ENCODE results near the gene TBPL1. TPM values are rescaled to one million over a fixed set of nuclear protein-coding genes. Genes with fewer than 3 reads are reported as not detected.

The TBPL1 gene
- total and polyA plus RNA-seq, 2 of the 13 experiments (the other 11 are each of a cell fraction or from before 2014, with no cell fraction given): 25.3 to 39.3 TPM

DNA sequence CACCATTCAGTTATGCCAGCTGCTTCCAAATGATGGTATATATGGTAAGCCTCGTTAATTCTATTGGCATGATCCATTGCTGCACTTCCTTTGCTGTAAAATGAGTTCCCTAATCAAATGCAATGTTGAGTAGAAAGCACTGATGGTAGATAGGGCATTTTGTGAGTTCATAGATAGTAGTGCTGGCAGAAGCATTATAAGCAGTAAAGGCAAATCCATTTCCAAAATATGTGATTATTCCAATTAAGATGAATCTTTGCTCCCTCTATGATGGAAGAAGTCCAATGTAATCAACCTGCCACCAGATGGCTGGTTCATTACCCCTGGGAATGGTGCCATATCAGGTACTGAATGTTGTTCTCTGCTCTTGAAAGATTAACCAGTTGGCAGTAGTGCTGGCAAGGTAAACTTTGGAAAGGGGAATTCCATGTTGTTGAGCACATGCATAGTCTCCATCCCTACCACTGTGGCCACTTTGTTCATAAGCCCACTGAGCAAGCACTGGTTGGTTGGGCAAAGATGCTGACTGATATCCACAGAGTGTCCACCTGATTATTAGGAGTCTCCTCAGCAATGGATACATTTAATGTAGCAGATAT, 5.6 kb upstream of the TBPL1 start (continued):
- TF ChIP-seq AFF4 (CRISPR knock-in tag; IDR thresholded peaks at IDR 0.05) (no peak), NRL (CRISPR knock-in tag; IDR thresholded peaks at IDR 0.05; ENCODE audit: borderline replicate concordance) (no peak), ATF4 (CRISPR knock-in tag; IDR thresholded peaks at IDR 0.05) (no peak), SPEN (CRISPR knock-in tag; IDR thresholded peaks at IDR 0.05; ENCODE audit: low read depth) (no peak), PITX1 (CRISPR knock-in tag; IDR thresholded peaks at IDR 0.05) (no peak), KLF9 (CRISPR knock-in tag; IDR thresholded peaks at IDR 0.05; ENCODE audit: low read depth) (no peak), AKAP8 (CRISPR knock-in tag; IDR thresholded peaks at IDR 0.05) (no peak)
- TF ChIP-seq, protein P1, sequence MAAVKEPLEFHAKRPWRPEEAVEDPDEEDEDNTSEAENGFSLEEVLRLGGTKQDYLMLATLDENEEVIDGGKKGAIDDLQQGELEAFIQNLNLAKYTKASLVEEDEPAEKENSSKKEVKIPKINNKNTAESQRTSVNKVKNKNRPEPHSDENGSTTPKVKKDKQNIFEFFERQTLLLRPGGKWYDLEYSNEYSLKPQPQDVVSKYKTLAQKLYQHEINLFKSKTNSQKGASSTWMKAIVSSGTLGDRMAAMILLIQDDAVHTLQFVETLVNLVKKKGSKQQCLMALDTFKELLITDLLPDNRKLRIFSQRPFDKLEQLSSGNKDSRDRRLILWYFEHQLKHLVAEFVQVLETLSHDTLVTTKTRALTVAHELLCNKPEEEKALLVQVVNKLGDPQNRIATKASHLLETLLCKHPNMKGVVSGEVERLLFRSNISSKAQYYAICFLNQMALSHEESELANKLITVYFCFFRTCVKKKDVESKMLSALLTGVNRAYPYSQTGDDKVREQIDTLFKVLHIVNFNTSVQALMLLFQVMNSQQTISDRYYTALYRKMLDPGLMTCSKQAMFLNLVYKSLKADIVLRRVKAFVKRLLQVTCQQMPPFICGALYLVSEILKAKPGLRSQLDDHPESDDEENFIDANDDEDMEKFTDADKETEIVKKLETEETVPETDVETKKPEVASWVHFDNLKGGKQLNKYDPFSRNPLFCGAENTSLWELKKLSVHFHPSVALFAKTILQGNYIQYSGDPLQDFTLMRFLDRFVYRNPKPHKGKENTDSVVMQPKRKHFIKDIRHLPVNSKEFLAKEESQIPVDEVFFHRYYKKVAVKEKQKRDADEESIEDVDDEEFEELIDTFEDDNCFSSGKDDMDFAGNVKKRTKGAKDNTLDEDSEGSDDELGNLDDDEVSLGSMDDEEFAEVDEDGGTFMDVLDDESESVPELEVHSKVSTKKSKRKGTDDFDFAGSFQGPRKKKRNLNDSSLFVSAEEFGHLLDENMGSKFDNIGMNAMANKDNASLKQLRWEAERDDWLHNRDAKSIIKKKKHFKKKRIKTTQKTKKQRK (IDR thresholded peaks at IDR 0.05; ENCODE audit: low read length): no peak
- TF ChIP-seq, protein P2, sequence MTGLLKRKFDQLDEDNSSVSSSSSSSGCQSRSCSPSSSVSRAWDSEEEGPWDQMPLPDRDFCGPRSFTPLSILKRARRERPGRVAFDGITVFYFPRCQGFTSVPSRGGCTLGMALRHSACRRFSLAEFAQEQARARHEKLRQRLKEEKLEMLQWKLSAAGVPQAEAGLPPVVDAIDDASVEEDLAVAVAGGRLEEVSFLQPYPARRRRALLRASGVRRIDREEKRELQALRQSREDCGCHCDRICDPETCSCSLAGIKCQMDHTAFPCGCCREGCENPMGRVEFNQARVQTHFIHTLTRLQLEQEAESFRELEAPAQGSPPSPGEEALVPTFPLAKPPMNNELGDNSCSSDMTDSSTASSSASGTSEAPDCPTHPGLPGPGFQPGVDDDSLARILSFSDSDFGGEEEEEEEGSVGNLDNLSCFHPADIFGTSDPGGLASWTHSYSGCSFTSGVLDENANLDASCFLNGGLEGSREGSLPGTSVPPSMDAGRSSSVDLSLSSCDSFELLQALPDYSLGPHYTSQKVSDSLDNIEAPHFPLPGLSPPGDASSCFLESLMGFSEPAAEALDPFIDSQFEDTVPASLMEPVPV (CRISPR knock-in tag; IDR thresholded peaks at IDR 0.05): no peak
- TF ChIP-seq, protein P3, sequence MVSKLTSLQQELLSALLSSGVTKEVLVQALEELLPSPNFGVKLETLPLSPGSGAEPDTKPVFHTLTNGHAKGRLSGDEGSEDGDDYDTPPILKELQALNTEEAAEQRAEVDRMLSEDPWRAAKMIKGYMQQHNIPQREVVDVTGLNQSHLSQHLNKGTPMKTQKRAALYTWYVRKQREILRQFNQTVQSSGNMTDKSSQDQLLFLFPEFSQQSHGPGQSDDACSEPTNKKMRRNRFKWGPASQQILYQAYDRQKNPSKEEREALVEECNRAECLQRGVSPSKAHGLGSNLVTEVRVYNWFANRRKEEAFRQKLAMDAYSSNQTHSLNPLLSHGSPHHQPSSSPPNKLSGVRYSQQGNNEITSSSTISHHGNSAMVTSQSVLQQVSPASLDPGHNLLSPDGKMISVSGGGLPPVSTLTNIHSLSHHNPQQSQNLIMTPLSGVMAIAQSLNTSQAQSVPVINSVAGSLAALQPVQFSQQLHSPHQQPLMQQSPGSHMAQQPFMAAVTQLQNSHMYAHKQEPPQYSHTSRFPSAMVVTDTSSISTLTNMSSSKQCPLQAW (CRISPR knock-in tag; IDR thresholded peaks at IDR 0.05): no peak
